Uterus (tissue), 2 donors: ENCODE measurements around the gene ZCCHC2.

Experiments
- POLR2A ChIP-seq, 2 donors: fragments of 450-650 bp; IDR thresholded peaks; one replicate each; pipeline ENCODE4 v1.6.1; 2016; ENCODE audit warnings: antibody characterized with exemption in 2 of 2, mild to moderate bottlenecking in 1 of 2, moderate library complexity in 1 of 2
- TF ChIP-seq, protein P1 (sequence below), 4 experiments: fragments of 200-600 bp in 2 of 4; fragments of 450-650 bp in 2 of 4; sonication (generic) in 2 of 4; IDR thresholded peaks; one replicate each; pipeline ENCODE4 v1.5.1; 2016 to 2019; ENCODE audit warnings: antibody characterized with exemption in 4 of 4, mild to moderate bottlenecking in 2 of 4, moderate library complexity in 1 of 4

DNA sequence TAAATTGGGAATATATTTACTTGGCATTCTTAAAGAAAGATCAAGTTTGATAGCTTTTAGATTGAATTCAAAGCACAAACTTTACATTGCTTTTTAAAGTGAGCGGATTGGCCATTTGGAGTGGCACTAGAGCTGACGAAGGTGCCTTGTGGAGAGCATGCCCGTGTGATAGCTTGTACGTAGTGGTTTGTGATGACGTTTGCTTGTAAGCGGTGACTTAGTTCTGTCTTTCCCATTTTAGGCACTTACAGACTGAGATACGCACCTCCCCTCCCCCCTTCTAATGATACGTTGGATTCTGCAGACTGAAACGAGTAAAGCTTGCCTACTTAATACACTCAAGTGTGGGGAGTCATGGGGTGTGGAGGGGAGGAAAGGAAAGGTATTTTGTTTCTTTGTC lies 53.4 kb downstream of the ZCCHC2 start:
- TF ChIP-seq, protein P1, sequence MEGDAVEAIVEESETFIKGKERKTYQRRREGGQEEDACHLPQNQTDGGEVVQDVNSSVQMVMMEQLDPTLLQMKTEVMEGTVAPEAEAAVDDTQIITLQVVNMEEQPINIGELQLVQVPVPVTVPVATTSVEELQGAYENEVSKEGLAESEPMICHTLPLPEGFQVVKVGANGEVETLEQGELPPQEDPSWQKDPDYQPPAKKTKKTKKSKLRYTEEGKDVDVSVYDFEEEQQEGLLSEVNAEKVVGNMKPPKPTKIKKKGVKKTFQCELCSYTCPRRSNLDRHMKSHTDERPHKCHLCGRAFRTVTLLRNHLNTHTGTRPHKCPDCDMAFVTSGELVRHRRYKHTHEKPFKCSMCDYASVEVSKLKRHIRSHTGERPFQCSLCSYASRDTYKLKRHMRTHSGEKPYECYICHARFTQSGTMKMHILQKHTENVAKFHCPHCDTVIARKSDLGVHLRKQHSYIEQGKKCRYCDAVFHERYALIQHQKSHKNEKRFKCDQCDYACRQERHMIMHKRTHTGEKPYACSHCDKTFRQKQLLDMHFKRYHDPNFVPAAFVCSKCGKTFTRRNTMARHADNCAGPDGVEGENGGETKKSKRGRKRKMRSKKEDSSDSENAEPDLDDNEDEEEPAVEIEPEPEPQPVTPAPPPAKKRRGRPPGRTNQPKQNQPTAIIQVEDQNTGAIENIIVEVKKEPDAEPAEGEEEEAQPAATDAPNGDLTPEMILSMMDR (IDR thresholded peaks at IDR 0.05), result no peak
- no peak for TF ChIP-seq POLR2A (IDR thresholded peaks at IDR 0.05)
